ENCODE results near the gene SLC26A6.

Gene SLC26A6

GRCh38 chr3:48599077-48599501, 36.2 kb downstream of the SLC26A6 start:
- DNase-seq (ENCODE audit: low read depth in 2 of 2), result no peak

- peak; percentile 65 to 67 for DNase-seq (ENCODE audit: low read depth in 2 of 2)
Observed at GRCh38 chr3:48598323-48599076, 36.8 kb downstream of the SLC26A6 start.

- DNase-seq (ENCODE audit: low read depth in 2 of 2), result no peak
Observed at GRCh38 chr3:48597408-48597800, 37.9 kb downstream of the SLC26A6 start.

DNA sequence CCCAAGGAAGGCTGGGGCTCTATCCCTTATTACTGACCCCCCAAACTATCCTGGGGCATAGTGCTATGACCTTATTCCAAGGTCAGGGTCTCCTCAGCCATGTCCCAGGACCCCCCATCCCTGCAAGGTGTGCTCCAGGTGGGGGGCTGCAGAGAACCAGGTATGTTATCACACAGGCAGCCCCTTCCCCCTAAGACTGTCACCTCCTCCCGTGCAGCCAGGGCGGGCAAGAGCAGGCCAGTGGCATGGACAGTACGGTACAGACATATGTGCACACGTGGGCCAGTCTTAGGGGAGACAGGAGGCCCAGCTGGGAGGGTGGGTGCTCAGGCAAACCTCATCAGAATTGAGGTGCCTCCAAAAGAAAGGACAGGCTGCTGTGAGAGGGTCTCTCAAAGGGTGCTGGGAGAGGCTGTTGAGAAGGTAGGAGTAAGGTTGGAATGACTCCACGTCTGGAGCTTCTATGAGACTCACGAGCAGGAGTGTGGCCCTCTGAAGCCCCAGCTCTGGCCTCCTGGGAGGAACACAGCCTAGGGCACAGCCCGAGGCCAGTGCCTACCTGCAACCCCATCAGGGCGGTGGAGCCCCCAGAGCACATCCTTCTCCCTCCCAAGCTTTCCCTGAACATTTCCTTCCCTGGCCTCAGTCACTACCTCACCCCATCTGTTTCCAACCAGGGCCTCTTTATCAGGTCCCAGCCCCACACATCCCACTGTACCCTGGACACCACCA, 38.4 kb downstream of the SLC26A6 start:
- no peak for DNase-seq (ENCODE audit: low read depth in 2 of 2)

GRCh38 chr3:48596157-48596556, 39.1 kb downstream of the SLC26A6 start:
- no peak for DNase-seq (ENCODE audit: low read depth in 2 of 2)

- peak; percentile 19 to 30 for DNase-seq (ENCODE audit: low read depth in 2 of 2)
Observed at GRCh38 chr3:48595526-48596121, 39.6 kb downstream of the SLC26A6 start.

GRCh38 chr3:48595075-48595525, 40.2 kb downstream of the SLC26A6 start, which contains the start of gene COL7A1:
TSS of gene COL7A1 (minus strand) at chr3:48595329. CDS start at chr3:48595159, 170 bp downstream.
- no peak for DNase-seq (ENCODE audit: low read depth in 2 of 2)

DNA sequence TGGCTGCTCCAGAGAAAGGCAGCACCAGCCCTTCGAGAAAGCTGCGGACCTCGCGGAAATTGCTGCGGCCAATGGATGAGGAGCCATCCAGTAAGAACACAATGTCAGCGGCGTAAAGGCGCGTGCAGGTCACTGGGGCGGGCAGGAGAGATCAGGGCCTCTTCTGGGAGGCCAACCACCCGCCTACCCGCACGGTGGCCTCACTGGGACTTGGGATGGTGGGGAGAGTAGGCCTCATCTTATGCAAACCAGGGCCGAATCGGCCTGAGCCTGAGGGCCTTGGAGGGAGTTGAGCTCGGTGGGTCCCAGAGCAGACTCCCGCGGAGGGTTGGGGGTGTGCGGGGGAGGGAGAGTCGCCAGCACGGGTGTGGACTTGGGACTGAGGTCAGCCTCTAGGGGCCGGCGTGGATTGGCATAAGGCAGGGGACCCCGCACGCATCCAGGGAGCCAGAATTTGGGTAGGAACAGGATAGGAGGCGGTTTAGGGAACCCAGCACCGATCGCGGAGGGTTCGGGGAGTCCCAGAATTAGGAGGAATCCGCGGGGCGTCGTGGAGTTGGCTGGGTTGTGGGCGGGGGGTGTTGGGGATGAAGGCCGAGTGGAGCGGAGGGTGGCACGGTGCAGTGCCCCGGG, 40.7 kb downstream of the SLC26A6 start:
- DNase-seq (ENCODE audit: low read depth in 2 of 2), result no peak

DNA sequence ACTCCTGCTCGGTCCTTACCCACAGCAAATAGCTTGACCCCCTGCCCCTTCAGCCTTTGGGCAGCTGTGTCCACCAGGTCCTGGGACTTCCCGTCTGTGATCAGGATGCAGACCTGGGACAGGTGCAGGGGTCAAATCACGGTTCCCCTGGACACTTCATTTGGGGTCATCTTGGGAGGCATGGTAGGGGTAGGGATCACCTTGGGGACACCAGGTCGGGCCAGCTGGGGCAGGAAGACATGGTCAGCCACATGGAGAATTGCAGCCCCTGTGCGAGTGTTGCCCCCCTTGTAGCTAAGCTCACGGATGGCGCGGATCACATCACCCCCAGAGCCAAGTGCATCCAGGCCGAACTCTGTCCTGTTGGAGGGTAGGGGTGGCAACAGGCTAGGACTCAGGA, 41.9 kb downstream of the SLC26A6 start:
- DNase-seq (ENCODE audit: low read depth in 2 of 2), result no peak

- DNase-seq (ENCODE audit: low read depth in 2 of 2), result no peak
Observed at GRCh38 chr3:48592519-48593087, 42.7 kb downstream of the SLC26A6 start.

DNA sequence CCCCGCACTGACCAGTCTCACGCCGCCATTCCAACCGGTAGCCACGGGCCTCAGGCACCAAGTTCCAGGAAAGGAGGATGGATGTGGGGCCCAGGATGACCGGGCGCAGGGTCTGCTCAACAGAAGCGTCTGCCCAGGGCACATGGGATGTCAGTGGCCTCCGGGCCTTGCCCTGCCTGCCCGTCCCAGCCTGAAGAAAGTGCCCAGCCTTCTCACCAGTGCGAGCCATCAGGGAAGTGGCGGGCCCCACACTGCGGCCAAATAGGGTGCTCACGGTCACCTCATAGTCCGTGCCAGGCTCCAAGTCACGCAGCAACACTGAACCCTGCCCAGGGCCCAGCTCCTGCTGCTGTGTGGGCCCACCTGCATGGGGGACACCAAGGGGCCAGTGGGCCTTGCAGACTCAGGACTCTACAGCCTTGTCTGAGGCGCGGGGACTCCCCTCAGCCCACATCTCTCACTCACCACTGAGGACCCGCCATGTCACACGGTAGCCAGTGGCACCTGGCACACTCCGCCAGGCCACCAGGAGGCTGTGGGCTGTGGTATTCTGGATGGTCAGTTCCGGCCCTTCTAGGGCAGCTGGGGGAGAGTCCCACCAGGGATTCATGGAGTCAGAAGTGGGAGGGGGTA, 43.3 kb downstream of the SLC26A6 start:
- DNase-seq (ENCODE audit: low read depth in 2 of 2), result no peak

DNA sequence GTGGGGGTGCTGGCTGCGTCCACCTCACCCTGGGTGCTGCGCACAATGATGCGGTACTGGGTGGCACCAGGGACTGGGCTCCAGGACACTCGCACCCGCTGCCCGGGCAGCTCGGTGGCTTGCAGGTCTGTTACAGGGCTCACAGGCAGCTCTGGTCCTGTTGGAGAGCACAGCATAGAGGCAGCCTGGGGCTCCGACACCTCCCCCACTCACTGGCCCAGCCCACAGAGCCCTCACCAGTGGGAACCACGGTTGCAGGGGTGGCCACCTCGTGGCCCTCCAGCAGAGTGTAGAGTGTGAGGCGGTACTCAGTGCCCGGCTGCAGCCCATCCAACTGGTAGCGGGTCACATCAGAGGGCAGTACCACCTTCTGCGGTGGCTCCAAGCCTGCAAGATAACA, 43.8 kb downstream of the SLC26A6 start:
- DNase-seq (ENCODE audit: low read depth in 2 of 2), result no peak

DNA sequence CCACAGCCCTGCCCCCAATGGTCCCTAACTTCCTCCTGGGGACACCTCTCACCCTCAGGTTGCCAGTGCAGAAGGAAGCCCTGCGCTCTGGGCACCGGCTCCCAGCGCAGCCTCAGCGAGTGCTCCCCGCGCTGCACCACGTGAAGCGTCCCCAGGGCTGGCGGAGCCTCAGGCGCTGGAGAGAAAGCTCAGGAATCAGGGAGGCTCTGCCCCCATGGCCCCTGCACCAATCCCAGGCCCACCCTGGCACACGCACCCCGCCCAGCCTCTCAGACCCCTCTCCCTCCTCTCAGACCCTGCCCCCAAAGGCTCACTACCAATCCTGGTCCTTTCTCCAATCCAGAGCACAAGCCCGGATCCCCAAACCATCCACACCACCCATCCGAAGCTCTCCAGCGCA, 47.0 kb downstream of the SLC26A6 start:
- no peak for DNase-seq (ENCODE audit: low read depth in 2 of 2)

- no peak for DNase-seq (ENCODE audit: low read depth in 2 of 2)
Observed at GRCh38 chr3:48587686-48588085, 47.6 kb downstream of the SLC26A6 start.

- no peak for DNase-seq (ENCODE audit: low read depth in 2 of 2)
Observed at GRCh38 chr3:48585411-48585810, 49.9 kb downstream of the SLC26A6 start.

DNA sequence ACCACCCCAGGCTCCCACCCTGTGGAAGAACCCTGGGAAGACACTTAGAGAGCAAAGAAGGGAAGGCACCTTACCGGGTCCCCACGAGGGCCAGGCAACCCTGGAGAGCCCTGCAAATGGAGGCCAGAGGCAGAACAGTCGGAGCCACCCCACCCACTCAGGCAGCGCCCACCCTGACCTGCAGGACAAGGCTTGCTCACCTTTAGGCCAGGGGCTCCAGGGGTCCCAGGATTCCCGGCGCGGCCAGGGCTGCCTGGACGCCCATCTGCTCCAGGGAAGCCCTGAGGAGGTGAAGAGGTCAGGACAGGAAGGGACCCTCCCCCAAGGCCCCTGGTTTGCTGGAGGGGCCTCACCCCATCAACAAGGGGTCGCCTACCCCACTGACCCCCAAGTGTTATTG, 50.4 kb downstream of the SLC26A6 start:
- no peak for DNase-seq (ENCODE audit: low read depth in 2 of 2)

GRCh38 chr3:48581621-48582481, 53.4 kb downstream of the SLC26A6 start:
- no peak for DNase-seq (ENCODE audit: low read depth in 2 of 2)

GRCh38 chr3:48576647-48577046, 58.6 kb downstream of the SLC26A6 start:
- DNase-seq (ENCODE audit: low read depth in 2 of 2), result no peak
